Caco-2 (cell line): ENCODE measurements around the gene HTRA3. TPM values are rescaled to one million over a fixed set of nuclear protein-coding genes. Genes with fewer than 3 reads are reported as not detected.

Experiments
- BruUV-seq: library from RNA; stranded (reverse); fragments of 400-500 nt; replicated peaks from 2 replicates; lab custom pipeline; 2021; lab: Mats Ljungman, UMichigan
- CTCF ChIA-PET: fragments of 300-600 bp; sonication (Branson Sonifier 250); formaldehyde crosslinking; loops from one replicate; lab custom pipeline; 2022; ENCODE audit warnings: antibody characterized with exemption; lab: Charles Lee
- POLR2A ChIA-PET: fragments of 300-600 bp; sonication (Branson Sonifier 250); formaldehyde crosslinking; loops from one replicate; lab custom pipeline; 2022; ENCODE audit warnings: antibody characterized with exemption; lab: Charles Lee
- DNase-seq, 2 experiments: peaks; one replicate each; pipeline versions ENCODE4 v3.0.0 to v3.0.0-alpha.2; 2020 to 2022
- H3K27me3 ChIP-seq: replicated peaks from 2 replicates; pipeline ENCODE4 v1.6.0; 2011; ENCODE audit warnings: low read length; ENCODE audit not compliant: control insufficient read depth, insufficient read depth
- H3K36me3 ChIP-seq: 2 replicates; pipeline ENCODE4 v1.5.1; 2011; ENCODE audit warnings: low read length; ENCODE audit not compliant: control insufficient read depth, insufficient read depth
- H3K4me1 ChIP-seq: fragments of 250-450 bp; sonication (Bioruptor Pico); 2 replicates; pipeline ENCODE4 v1.5.1; 2020; ENCODE audit warnings: mild to moderate bottlenecking
- H3K4me3 ChIP-seq: 2 replicates; pipeline ENCODE4 v1.5.1; 2011; ENCODE audit warnings: low read depth, mild to moderate bottlenecking, control low read depth, low read length
- H3K9me3 ChIP-seq: fragments of 250-450 bp; sonication (Bioruptor Pico); 2 replicates; pipeline ENCODE4 v1.5.1; 2020; ENCODE audit warnings: mild to moderate bottlenecking, moderate library complexity
- H3K27ac Mint-ChIP-seq: one replicate; pipeline ENCODE4 v1.8.0; 2022; ENCODE audit warnings: mixed read lengths; ENCODE audit not compliant: unreplicated experiment
- H3K27me3 Mint-ChIP-seq: one replicate; pipeline ENCODE4 v1.8.0; 2022; ENCODE audit warnings: mixed read lengths; ENCODE audit not compliant: insufficient read depth, unreplicated experiment
- H3K36me3 Mint-ChIP-seq: one replicate; pipeline ENCODE4 v1.8.0; 2022; ENCODE audit warnings: mild to moderate bottlenecking, mixed read lengths; ENCODE audit not compliant: insufficient read depth, unreplicated experiment
- H3K4me1 Mint-ChIP-seq: one replicate; pipeline ENCODE4 v1.8.0; 2022; ENCODE audit warnings: low read depth, mixed read lengths; ENCODE audit not compliant: unreplicated experiment
- H3K4me3 Mint-ChIP-seq: one replicate; pipeline ENCODE4 v1.8.0; 2022; ENCODE audit warnings: mild to moderate bottlenecking, moderate library complexity, mixed read lengths; ENCODE audit not compliant: unreplicated experiment
- H3K9me3 Mint-ChIP-seq: one replicate; pipeline ENCODE4 v1.8.0; 2022; ENCODE audit warnings: mixed read lengths; ENCODE audit not compliant: unreplicated experiment
- intact Hi-C: fragments of 100-400 bp; cut with micrococcal nuclease; formaldehyde crosslinking; loops from one replicate; pipeline ENCODE4 v1.10.0; 2022; ENCODE audit not compliant: unreplicated experiment
- total RNA-seq: library from RNA; stranded (reverse); gene quantifications from 2 replicates; pipeline ENCODE4 v1.2.3, GENCODE V29; 2022
- TF ChIP-seq, protein P1 (sequence below), 2 experiments: fragments of 200-600 bp in 1 of 2; IDR thresholded peaks; 1 replicate in 1 of 2; 2 replicates in 1 of 2; pipeline versions ENCODE4 v1.5.1 to v1.8.0; 2011 to 2022; ENCODE audit warnings: antibody characterized with exemption in 1 of 2, control low read depth in 1 of 2, inconsistent platforms in 1 of 2, low read depth in 1 of 2, low read length in 1 of 2, mild to moderate bottlenecking in 1 of 2, moderate library complexity in 1 of 2; ENCODE audit not compliant: insufficient read depth in 1 of 2, severe bottlenecking in 1 of 2, unreplicated experiment in 1 of 2

The HTRA3 gene
- total RNA-seq, 1 experiment from 2014 or later = 0.66 TPM

DNA sequence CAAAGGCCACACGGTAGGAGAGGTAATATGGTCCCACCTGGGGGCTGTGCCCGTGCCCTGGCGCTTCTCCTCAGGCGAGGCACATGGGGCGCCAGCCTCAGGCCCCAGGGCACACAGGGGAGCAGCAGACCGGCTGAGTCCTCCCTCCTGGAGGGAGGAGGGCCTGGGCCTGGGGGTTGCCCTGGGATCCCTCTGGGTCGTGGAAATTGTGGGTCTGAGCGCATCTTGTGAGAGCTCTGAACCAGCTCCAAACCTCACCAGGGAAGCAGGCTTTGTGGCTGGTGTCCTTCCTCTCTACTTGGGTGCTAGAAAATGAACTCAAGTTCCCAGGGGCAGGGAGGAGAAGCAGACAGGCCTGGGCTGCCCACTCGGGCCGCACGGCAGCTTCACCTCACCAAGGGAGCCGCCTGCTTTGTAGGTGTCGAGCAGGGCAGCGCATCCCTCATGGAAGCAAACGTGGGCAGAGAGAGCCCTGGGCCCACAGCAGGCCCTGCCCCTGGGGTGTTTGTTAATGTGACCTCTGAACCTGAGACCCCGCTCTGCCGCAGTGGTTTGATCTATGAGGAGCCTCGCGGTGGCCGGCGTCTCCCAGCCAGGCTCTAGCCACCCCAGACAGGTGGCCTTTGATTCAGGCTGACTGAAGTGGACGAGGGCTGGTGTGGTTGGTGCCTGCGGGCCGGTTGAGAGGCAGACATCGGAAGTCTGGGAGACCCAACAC, 10.8 kb downstream of the HTRA3 start:
- H3K27me3 ChIP-seq = no peaks in the 10 kb centered on the region
- no peaks in the 10 kb centered on the region for H3K36me3 Mint-ChIP-seq
- intact Hi-C loops = no loop called here
- no peak overlapping the region for H3K4me3 Mint-ChIP-seq
- peaks cover 2% of the 10 kb centered on the region for H3K27me3 Mint-ChIP-seq
- no peaks in the 10 kb centered on the region for H3K9me3 Mint-ChIP-seq
- no peaks in the 10 kb centered on the region for H3K4me1 ChIP-seq
- TF ChIP-seq, protein P1, sequence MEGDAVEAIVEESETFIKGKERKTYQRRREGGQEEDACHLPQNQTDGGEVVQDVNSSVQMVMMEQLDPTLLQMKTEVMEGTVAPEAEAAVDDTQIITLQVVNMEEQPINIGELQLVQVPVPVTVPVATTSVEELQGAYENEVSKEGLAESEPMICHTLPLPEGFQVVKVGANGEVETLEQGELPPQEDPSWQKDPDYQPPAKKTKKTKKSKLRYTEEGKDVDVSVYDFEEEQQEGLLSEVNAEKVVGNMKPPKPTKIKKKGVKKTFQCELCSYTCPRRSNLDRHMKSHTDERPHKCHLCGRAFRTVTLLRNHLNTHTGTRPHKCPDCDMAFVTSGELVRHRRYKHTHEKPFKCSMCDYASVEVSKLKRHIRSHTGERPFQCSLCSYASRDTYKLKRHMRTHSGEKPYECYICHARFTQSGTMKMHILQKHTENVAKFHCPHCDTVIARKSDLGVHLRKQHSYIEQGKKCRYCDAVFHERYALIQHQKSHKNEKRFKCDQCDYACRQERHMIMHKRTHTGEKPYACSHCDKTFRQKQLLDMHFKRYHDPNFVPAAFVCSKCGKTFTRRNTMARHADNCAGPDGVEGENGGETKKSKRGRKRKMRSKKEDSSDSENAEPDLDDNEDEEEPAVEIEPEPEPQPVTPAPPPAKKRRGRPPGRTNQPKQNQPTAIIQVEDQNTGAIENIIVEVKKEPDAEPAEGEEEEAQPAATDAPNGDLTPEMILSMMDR (IDR thresholded peaks at IDR 0.05; ENCODE audit: insufficient read depth in 1 of 2, low read depth in 1 of 2, low read length in 1 of 2, severe bottlenecking in 1 of 2, unreplicated experiment in 1 of 2) = no peak
- no peaks in the 10 kb centered on the region for H3K4me1 Mint-ChIP-seq
- no peak overlapping the region for H3K27ac Mint-ChIP-seq
- CTCF ChIA-PET = interaction anchor here (1.1 kb wide), 1 partner anchor 104 kb away, joined by 3 read pairs; no protein-coding TSS in a partner anchor
- no peak for DNase-seq
- H3K9me3 ChIP-seq = no peaks in the 10 kb centered on the region
- POLR2A ChIA-PET = no interaction called here
- no peak overlapping the region for H3K4me3 ChIP-seq
- no TSS peak for BruUV-seq
- no peaks in the 10 kb centered on the region for H3K36me3 ChIP-seq

DNA sequence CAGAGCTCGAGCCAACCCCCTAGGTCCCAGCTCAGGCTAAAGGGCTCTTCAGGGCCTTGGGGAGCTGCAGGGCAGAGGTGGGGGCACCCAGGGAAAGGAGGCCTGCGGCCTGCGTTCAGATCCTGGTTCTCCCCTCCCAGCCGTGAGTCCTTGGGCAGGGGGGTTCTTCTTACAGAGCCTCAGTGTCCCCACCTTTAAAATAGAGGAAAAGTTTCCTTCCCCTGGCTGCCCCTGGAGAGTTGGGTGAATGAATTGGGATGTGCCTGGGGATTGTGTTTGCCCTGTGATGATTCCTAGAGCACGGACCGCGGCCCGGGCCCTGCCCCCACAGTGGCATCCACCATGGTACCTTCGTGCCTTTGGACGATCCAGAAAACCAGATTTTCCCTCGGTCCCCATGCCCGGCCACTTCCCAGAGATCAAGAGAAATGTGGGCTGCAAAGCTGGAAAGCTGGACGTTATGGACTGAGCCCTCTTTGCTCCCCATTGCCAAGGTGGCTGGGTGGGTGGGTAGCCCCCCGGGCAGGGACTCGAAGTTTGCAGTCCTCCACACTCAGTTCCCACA, 11.4 kb downstream of the HTRA3 start:
- no peak overlapping the region for H3K27ac Mint-ChIP-seq
- no peak for DNase-seq
- peaks cover 3% of the 10 kb centered on the region for H3K27me3 Mint-ChIP-seq
- no peaks in the 10 kb centered on the region for H3K9me3 Mint-ChIP-seq
- ChIA-PET CTCF (no interaction called here), POLR2A (no interaction called here)
- Histone ChIP-seq H3K27me3 (no peaks in the 10 kb centered on the region), H3K36me3 (no peaks in the 10 kb centered on the region), H3K4me3 (no peak overlapping the region), H3K4me1 (no peaks in the 10 kb centered on the region), H3K9me3 (no peaks in the 10 kb centered on the region)
- H3K4me1 Mint-ChIP-seq = no peaks in the 10 kb centered on the region
- intact Hi-C loops = no loop called here
- H3K36me3 Mint-ChIP-seq = no peaks in the 10 kb centered on the region
- no TSS peak for BruUV-seq
- TF ChIP-seq, protein P1 (IDR thresholded peaks at IDR 0.05; ENCODE audit: insufficient read depth in 1 of 2, low read depth in 1 of 2, low read length in 1 of 2, severe bottlenecking in 1 of 2, unreplicated experiment in 1 of 2) = no peak
- no peak overlapping the region for H3K4me3 Mint-ChIP-seq

DNA sequence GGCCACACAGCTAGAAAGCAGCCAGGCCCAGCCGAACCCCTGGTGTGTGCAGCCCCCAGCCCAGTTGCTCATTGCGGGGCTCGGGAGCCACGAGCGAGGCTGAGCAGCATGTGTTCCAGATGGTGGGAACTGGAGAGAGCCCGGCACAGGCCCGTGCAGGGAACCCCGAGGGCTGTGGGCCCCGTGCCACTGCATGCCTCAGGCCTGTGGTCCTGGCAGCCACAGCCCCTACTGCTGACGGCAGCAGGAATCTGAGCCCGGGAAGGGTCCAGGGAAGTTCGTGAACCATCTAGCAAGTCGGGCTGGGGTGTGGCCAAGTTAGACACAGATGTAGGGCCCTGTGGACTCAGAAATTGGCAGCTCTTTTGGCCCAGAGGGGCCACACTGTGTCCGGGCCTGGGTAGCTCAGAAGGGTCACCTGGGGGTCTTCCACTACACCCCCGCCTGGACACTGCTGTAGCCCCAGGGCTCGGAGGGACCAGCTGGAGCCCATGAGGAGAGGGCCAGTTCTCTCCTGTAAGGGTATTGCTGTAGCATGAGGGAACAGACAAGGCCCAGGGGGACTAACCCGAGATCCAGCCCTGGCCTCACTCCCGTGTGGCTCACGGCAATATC, 12.1 kb downstream of the HTRA3 start:
- Mint-ChIP-seq H3K4me1 (no peaks in the 10 kb centered on the region), H3K4me3 (no peak overlapping the region), H3K27ac (no peak overlapping the region), H3K36me3 (no peaks in the 10 kb centered on the region), H3K9me3 (no peaks in the 10 kb centered on the region), H3K27me3 (peaks cover 3% of the 10 kb centered on the region)
- H3K36me3 ChIP-seq = no peaks in the 10 kb centered on the region
- intact Hi-C loops = no loop called here
- ChIA-PET POLR2A (no interaction called here), CTCF (no interaction called here)
- H3K27me3 ChIP-seq = no peaks in the 10 kb centered on the region
- no TSS peak for BruUV-seq
- TF ChIP-seq, protein P1 (IDR thresholded peaks at IDR 0.05; ENCODE audit: insufficient read depth in 1 of 2, low read depth in 1 of 2, low read length in 1 of 2, severe bottlenecking in 1 of 2, unreplicated experiment in 1 of 2) = no peak
- no peak overlapping the region for H3K4me3 ChIP-seq
- no peaks in the 10 kb centered on the region for H3K9me3 ChIP-seq
- no peaks in the 10 kb centered on the region for H3K4me1 ChIP-seq
- no peak for DNase-seq
